Fibroblast of skin of abdomen (primary cell): ENCODE data around the gene CHCHD4.

Source experiments
- DNase-seq: peaks from one replicate; pipeline ENCODE4 v3.0.0-alpha.2; 2013

The CHCHD4 gene

GRCh38 chr3:14148041-14148985 is 23.6 kb upstream of the CHCHD4 start:
- no peak for DNase-seq

- no peak for DNase-seq
These were observed 22.9 kb upstream of the CHCHD4 start for GRCh38 chr3:14147617-14148016.

GRCh38 chr3:14147066-14147435 is 22.4 kb upstream of the CHCHD4 start:
- DNase-seq, result no peak

- no peak for DNase-seq
These were observed 21.9 kb upstream of the CHCHD4 start for GRCh38 chr3:14146381-14147065.

GRCh38 chr3:14145670-14146380 is 21.2 kb upstream of the CHCHD4 start:
- DNase-seq, result no peak

- no peak for DNase-seq
These were observed 20.6 kb upstream of the CHCHD4 start for GRCh38 chr3:14145236-14145635.

GRCh38 chr3:14144423-14145075 is 19.9 kb upstream of the CHCHD4 start:
- DNase-seq, result peak; percentile 98

GRCh38 chr3:14143271-14144225 is 18.9 kb upstream of the CHCHD4 start:
- peak; percentile 96 for DNase-seq

- no peak for DNase-seq
These were observed 18.0 kb upstream of the CHCHD4 start for GRCh38 chr3:14142567-14143270.

GRCh38 chr3:14141602-14142341 is 17.1 kb upstream of the CHCHD4 start:
- DNase-seq, result no peak

GRCh38 chr3:14141144-14141543 is 16.5 kb upstream of the CHCHD4 start:
- no peak for DNase-seq

GRCh38 chr3:14140668-14141067 is 16.0 kb upstream of the CHCHD4 start:
- no peak for DNase-seq

- DNase-seq, result no peak
These were observed 15.1 kb upstream of the CHCHD4 start for GRCh38 chr3:14139771-14140170.

- no peak for DNase-seq
These were observed 14.4 kb upstream of the CHCHD4 start for GRCh38 chr3:14138878-14139655.

GRCh38 chr3:14138109-14138877 is 13.6 kb upstream of the CHCHD4 start:
- no peak for DNase-seq

- DNase-seq, result no peak
These were observed 12.8 kb upstream of the CHCHD4 start for GRCh38 chr3:14137445-14137844.

- no peak for DNase-seq
These were observed 12.3 kb upstream of the CHCHD4 start for GRCh38 chr3:14137004-14137403.

- DNase-seq, result no peak
These were observed 10.9 kb upstream of the CHCHD4 start for GRCh38 chr3:14135581-14135980.
